Stimulated activated CD4-positive, alpha-beta T cell treated with anti-CD3 and anti-CD28 coated beads, Interleukin-2, amount 100 ng/mL, for 4 hours (primary cell): ENCODE measurements around the gene STAP1.

Source experiments
- DNase-seq: peaks from one replicate; pipeline ENCODE4 v3.0.0-alpha.2; 2020; ENCODE audit warnings: low read depth

STAP1 gene

GRCh38 chr4:67556436-67556835, 2.1 kb upstream of the STAP1 start:
- no peak for DNase-seq

DNA sequence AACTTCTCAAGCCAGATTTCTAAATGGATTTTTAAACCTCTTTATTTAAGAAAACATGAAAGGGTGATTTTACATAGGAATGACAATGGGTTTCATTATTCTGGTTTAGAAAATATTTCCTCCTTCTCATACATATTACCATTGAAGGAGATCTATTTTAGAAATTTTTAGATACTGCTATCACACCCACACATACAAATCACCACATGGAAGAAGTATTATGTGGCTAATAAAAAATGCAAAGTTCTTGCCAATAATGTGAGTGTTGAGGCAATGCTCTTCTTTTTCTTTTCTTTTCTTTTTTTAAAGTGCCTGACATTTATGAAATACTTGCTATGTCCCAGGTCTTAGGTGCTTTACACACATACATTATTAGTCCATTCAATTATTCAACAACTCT, 6.8 kb downstream of the STAP1 start:
- DNase-seq: no peak

GRCh38 chr4:67566335-67566734, 7.8 kb downstream of the STAP1 start:
- no peak for DNase-seq

DNA sequence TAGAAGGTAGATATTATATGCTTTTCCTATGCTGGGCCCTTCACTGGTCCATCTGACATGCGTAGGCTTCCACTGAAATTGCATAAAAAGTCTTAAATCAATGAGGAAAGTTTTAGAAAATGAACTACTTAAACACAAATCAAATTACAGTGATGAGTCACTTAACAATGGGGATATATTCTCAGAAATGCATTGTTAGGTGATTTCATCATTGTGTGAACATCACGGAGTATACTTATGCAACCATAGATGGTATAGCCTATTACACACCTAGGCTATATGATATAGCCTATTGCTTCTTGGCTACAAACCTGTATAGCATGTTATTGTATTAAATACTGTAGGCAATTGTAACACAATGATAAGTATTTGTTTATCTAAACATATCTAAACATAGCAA, 10.3 kb downstream of the STAP1 start:
- no peak for DNase-seq

DNA sequence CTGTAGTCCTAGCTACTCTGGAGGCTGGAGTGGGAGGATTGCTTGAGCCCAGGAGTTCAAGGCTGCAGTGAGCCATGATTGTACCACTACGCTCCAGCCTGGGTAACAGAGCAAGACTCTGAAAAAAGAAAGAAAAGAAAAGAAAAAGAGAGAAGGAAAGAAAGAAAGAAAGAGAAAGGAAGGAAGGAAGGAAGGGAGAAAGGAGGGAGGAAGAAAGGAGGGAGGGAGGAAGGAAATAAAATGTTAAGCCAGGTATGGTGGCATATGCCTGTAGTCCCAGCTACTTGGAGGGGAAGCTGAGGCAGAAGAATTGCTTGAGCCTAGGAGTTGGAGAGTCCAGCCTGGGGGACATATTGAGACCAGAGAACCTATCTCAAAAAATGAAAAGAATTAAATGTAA, 12.0 kb downstream of the STAP1 start:
- DNase-seq: no peak

- no peak for DNase-seq
Observed at GRCh38 chr4:67571975-67572374, 13.4 kb downstream of the STAP1 start.

GRCh38 chr4:67573193-67573592, 14.7 kb downstream of the STAP1 start:
- no peak for DNase-seq

DNA sequence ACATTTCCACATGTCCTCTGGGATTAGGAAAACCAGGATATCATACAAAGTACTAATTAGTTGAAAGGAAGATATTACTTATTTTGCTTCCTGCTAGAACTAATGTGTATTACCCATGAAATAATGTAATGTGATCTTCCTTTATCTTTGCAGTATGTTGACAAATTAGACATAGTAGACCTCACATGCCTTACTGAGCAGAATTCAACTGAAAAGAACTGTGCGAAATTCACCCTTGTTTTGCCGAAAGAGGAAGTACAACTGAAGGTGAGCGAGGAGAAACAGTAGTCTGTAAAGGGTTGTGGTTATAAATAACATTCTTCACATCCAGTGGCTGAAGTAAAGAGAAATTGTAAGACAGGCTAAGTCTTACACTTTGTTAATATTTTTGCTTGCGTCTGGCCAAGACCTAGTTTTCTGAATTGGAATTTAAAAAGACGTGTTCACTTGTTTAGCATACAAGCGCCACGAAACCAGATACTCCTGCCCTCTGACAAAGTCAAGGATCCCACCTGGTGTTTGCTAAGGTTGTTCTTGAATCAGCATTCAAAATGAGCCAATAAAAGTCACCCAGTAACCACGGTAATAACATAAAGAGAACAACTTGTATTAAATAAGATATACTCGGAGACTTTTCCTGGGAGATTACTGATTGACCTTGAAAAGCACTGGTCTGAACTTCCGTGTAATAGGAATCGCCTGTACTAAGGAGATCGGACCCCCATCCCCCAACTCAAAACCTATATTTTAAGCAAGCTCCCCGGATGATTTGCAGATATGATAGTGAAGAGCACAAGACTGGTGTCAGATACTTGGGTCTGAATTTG, 16.9 kb downstream of the STAP1 start:
- DNase-seq: no peak

- DNase-seq: no peak
Observed at GRCh38 chr4:67576059-67576466, 17.5 kb downstream of the STAP1 start.

DNA sequence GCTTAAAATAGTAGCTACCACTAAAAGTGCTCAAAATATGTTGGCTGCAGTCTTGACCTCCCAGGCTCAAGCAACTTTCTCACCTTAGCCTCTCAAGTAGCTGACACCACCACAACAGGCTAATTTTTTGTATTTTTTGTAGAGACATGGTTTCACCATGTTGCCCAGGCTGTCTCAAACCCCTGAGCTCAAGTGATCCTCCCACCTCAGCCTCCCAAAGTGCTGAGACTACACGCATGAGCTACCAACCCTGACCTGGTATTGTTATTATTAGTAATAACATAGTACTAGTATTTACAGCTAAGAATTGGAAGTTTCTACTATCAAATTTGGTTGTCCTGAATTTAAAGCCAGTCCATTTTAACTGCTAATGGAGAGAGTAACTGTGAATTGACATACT, 18.0 kb downstream of the STAP1 start:
- no peak for DNase-seq

DNA sequence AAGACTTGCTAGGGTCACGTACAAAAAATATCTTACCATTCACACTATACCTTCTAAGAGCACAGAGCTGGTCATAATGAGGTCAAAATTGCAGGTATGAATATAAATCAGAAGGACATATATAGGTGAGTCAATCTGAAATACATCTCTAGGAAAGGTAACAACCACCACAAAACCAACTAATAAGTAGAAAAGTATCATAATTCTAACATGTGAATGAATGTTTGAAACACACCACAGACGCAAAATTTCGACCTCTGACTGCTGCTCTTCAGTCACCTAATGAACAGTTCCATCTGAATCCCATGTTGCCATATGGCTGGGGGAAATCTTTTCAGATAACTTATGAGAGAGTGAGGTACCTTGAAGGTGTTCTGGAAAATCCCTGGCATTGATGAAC, 22.1 kb downstream of the STAP1 start:
- no peak for DNase-seq

- no peak for DNase-seq
Observed at GRCh38 chr4:67581208-67581857, 22.8 kb downstream of the STAP1 start.

DNA sequence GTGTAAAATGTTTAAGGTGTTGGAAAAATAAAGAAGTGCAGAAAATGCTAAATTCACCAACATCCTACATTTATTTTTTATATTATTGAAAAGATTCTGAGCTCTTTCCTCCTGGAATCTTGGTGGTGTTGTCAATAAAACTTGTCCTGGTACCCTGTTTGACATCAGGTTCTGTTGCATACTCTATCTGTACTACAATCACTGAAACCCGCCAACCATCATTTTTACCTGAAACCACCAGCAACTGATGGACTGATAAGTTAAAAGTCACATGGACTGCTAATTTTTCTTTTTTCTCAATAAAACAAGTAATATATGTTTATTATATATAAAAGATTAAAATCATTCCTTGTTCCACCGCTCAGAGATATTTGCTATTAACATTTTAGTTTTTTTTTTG, 23.4 kb downstream of the STAP1 start:
- DNase-seq: no peak

GRCh38 chr4:67584496-67584895, 26.0 kb downstream of the STAP1 start:
- DNase-seq: no peak

DNA sequence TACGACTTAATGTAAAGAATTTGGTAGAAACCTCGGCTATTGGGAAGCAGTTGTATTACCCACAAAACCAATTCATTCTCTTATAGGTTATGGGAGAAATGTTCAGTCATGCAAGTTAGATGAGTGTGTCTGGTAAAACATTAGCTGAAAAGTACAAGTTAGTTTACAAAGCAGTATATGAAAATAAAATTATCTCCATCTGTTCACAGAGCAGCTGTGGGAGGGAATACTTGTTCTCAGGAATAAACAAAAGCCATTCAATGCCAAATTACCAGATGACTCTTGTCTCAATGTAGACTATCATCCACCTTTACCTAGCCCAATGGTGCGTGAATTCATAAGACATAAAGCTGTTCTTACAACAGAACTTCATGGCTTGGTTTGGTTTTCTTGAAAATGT, 28.6 kb downstream of the STAP1 start:
- no peak for DNase-seq

GRCh38 chr4:67593741-67594175, 35.2 kb downstream of the STAP1 start:
- no peak for DNase-seq

GRCh38 chr4:67603310-67604028, 44.9 kb downstream of the STAP1 start:
- no peak for DNase-seq

GRCh38 chr4:67604029-67604381, 45.5 kb downstream of the STAP1 start:
- DNase-seq: no peak

- DNase-seq: no peak
Observed at GRCh38 chr4:67604749-67605148, 46.2 kb downstream of the STAP1 start.

DNA sequence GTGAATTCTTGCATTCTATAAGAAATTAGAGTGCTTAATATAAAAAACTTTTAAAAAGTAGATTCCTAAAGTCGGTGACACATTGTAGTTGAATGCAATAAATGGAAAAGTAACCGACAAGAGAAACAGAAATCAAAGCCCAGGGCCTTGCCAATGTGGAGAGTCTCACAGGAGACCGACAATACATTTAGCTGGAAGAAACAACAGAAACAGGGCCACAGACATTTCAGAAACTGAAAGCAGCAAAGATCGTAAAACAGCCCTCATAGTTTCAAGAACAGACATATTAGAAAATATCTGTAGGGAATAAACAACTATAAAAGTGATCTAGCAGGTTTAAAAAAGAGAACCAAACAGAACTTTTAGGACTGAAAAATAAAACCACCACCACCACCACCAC, 49.5 kb downstream of the STAP1 start:
- no peak for DNase-seq

DNA sequence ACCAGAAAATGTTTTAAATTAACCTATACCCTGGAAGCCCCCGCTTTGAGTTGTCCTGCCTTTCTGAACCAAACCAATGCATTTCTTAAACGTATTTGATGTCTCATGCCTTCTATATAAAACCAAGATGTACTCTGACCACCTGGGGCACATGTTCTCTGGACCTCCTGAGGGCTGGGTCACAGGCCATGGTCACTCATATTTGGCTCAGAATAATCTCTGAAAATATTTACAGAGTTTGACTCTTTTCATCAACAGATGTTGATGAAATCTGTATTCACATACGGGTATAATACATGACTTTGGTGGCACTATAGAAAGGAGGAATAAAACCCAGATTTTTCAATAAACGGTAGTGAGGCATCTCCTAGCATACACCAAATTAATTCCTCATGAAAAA, 55.7 kb downstream of the STAP1 start:
- DNase-seq: no peak

DNA sequence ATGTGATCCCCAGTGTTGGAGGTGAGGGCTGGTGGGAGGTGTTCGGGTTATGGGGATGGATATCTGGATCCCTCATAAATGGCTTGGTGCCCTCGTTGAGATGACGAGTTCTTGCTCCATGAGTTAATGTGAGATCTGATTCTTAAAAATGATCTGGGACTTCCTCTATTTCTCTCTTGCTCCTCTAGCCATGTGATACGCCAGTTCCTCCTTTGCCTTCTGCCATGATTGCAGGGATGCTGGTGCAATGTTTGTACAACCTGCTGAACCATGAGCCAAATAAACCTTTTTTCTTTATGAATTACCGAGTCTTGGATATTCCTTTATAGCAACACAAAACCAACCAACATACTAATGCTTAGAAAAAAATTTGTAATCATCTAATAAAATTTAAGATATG, 56.6 kb downstream of the STAP1 start:
- no peak for DNase-seq

DNA sequence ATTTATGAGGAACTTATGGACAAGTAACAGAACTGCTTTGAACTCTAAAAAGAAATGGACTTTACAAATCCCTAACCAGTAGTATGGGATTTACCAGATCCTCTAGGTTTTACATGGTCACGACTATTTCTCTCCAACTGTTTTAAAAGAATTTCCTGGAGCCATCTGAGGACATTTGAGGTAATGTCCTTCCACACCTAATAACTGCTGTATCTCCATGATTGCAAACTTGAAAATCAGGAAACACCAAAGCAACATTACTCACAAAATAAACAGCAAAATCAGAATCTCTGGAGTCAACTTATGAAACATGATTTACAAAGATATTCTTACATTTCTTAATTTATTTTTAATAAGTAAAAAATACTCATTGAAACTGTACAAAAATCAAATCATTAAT, 58.0 kb downstream of the STAP1 start:
- DNase-seq: no peak
